HG03108 (cell line): ENCODE data around the gene IVL.

Experiments used
- ATAC-seq: cut with Tn5 transposase; IDR thresholded peaks from one replicate; pipeline ENCODE4 v1.9.1; 2021; ENCODE audit warnings: moderate library complexity; ENCODE audit not compliant: unreplicated experiment

IVL gene

DNA sequence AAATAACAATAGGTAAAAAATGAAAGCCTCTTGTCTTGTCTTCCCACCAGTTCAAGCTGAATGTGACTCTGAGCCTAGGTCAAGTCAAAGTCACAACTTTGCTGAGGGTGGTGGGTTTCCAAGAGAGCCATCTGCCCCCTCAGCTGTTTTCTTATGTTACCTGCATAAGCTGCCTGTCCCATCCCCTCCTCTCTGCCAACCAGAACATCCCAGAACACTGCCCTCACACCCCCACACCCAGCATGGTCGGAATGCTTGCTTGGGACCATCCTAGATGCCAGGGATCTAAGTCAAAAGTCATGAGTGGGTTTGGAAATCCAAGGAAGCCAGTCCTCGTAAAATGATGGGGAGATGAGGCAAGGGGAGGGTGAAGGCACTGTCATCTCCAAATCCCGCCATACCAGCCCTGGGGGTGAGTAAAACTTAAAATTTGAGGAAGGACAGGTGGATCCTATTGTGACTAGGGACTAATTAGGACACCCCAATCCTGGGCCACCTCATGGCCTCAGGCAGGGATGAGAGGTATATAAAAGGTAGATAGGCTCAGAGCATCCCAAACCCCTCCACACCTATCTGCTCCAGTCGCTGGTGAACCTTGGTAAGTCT lies 38.4 kb downstream of the IVL start, which contains the start of gene SPRR5:
SPRR5 (plus strand) TSS at position 556 of the 606 bp plus-strand sequence. CDS start 1,349 bp downstream, outside the sequence.
- ATAC-seq: no peak

DNA sequence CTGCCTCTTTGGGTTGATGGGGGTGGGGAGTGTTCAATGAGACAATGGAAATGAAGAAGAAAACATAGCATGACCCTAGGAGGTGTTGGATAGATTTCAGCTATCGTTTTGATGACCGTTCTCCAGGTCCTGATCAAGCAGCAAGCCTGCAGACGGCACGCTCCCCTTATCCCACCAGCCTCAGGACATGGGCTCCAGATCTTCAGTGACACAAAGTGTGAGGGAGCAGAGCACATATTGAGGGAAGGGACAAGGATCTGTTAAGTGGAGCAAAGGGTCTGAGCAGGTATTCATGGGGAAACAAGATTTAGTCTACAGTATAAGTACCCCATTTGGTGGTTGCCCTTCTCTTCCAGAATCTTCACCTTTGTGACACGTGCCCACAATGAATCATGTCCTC lies 43.4 kb downstream of the IVL start:
- ATAC-seq: no peak

DNA sequence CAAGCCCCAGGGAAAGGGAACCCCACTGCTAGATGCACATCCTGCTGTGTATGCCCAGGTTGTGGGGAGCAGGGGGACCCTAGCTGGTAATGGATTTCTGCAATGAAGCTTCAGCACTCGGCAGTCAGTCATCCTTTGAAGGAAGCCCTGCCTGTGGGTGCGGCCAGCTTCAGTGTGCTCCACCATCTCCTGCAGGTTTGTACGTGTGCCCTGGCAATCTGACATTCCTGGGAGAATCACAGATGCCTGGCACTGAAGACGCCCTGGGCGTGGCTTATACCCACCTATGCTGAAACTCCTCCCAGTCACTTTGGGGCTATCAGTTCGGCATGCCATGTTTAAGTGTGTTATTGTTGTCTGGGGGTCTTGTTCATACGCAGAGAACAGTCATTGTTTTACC lies 45.4 kb downstream of the IVL start:
- ATAC-seq: no peak

DNA sequence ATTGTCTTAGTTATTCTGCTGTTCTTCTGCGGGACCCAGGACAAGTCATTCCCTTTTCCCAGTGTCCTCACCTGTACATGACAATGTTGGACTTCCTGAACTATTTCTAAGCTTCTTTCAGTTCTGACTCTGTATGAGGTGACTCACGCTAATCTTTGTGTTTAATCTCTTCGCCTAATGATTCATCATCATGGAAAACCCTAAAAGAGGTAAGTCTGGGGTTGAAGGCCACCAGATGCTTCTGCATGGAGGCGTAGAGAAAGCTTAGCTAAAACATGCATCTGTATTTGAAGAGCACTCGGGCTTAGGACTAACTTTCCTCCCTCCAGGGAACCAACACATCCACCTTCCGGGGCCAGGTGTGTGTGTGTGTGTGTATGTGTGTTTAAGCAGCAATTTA lies 46.1 kb downstream of the IVL start:
- no peak for ATAC-seq

DNA sequence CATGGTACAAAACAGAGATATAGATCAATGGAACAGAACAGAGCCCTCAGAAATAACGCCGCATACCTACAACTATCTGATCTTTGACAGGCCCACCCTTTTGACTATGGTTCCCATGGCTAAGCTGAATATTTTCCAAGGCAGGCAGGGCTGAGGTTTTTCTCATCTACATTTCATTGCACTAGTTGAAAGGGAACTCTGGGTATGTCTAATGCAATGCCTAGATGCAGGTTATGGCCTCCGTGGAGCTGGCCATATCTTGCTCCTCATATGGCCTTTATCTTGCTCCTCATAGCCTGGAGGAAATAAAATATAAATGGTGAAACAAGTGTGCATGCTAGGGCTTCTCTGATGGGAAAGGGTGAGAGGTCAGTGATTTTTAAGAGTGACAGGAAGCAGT lies 49.2 kb downstream of the IVL start:
- no peak for ATAC-seq

DNA sequence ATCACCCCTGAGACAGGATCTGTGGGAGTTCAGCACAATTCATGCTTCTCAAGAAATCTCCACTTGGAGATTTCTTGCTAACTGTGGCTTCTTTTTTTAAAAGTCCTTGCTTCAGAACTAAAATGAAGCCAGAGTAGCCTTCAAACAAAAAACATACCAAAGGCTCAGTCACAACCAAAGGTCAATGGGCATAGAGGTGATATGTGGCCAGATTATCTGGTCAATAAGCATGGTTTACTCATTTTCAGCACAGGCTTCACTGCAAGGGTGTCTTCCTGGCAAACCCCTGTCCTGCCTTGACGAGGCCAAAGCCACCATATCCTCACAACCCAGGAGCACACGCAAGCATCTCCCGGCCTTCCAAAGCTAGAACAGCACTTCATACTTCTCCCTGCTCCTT lies 50.9 kb downstream of the IVL start:
- no peak for ATAC-seq

DNA sequence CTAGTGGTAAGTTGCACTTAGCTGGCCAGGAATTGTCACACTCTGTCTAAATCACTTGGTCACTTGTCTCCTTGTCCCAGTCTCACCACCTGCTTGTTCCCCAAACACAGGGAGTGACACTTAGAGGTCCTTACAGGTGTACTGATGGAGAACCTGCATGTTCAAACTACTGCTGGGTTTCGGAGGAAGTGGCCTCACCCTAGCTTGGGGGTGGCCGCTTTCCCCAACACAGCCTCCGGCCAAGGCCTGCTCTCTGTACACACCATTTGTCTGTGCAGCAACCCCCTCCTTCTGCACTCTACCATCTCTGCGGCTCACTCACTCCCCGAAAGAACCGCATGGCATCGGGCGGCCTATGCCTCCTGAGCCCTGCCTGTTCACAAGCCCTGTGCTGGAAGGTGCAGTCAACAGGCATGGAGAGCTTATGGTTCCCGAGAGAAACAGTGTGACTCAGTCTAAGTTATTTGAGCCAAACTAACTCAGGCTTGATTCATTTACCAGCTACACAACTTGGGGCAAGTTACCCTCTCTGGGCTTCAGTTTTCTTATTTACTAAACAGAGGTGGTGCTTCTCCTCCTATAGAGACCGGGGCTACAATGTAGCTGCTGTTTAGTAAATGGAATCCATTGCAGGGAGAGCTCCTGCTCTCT lies 51.6 kb downstream of the IVL start:
- no peak for ATAC-seq

DNA sequence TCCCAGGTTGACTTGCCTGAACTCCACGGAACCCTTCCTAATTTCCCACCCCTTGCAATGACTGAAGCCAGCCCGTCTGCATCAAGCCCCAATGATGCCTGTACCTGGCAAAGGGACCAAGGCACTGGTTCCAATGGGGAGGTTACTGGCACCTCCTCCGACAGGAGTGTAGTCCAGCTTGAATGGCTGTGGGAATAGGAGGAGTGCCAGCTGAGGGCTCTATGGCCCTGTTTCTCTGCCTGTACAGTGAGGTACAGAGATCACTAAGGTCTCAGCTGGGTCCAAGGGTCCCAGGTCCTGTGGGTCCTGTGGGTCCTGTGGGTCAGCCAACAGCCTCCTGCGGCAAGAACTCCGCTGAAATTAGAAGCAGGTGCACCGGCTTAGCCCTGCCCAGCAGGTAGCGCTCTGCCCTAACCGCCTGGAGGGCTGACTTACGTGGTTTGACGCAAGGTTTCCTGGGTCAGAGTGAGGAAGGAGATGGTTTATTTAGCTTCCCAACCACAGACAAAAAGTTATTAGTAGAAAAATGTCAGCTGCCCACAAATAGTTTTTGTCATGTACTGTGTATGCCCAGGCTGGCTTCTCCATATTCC lies 52.2 kb downstream of the IVL start:
- no peak for ATAC-seq
